ENCODE data around the gene ZNF831. TPM values are rescaled to one million over a fixed set of nuclear protein-coding genes. Genes with fewer than 3 reads are reported as not detected.
A peak's percentile ranks its signal among the peaks of the same experiment; 100 is the strongest.

Gene ZNF831
- polyA plus RNA-seq, 4 donors, result 0.08 to 0.14 (median 0.12) TPM

DNA sequence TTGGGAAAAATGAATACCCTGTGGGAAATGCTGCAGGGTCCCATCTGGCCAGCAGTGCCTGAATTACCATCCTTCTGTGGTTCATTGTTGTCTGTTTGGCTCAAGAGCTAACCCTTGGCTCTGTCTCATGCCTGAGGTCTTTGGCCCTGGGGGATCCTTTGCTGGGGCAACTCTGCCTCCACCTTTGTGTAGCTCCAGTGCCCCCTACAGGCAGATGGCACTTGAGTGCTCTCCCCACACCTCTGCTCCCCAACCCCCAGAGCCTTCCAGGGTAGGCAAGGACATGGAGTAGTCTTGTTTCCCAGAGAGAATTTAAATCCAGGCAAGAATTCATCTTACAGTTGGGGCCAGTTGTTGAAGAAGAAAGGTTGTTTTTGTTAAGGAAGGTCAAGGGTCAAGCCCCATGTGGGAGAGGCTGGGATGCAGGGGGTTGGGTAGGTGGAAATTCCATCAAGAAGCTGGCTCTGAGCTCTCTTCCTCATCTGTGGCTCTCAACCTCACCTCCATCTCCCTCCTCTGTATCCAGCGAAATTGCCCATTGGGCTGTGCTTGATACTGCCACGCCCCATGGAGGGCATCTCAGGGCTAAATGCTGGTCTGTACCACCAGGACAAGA lies 44.2 kb downstream of the ZNF831 start:
- no peak for DNase-seq (ENCODE audit: low read depth in 4 of 4, low spot score in 3 of 4)

DNA sequence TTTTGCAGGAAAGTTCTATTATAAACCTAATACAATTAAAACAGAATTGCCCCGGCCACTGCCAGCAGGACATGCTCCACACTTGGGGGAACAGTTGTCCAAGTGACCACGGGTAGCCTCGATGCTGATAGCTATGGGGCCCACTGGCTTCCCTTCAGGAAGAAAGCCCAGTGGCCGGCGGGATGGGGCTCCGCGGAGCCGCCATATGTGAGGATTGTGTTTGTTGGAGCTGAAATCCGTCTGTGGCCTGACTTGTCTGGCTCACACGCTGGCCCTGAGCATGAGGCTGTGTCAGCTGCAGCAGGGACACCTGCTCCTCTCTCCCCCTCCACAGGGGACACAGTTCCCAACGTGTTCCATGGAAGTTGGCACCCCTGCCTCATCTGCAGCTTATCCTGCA lies 46.6 kb downstream of the ZNF831 start:
- no peak for DNase-seq (ENCODE audit: low read depth in 4 of 4, low spot score in 3 of 4)

DNA sequence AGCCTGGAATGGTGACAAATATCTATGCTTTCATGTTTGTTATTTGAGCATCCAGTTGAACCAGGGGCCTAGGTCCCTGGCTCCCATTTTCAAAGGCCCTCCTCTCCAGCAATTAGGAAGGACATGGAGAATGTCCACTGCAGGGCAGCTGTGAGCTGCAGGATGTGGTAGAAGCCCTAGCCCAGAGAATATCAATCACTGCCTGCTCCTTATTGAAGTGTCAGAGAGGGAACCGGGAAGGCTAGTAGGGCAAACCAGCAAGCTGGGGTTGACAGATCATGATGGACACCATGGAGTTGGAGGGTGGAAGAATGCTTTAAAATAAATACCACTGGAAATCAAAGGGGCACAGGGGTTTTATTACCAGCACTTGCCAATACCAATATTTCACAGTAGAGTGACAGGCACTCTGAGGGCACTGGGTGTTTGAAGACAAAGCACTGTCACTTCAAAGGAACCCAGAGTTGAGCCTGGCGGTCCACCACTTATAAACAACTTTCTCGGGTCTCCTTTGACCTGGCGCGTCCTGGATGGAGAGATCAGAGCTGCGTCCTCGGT lies 47.7 kb downstream of the ZNF831 start:
- no peak for DNase-seq (ENCODE audit: low read depth in 4 of 4, low spot score in 3 of 4)

DNA sequence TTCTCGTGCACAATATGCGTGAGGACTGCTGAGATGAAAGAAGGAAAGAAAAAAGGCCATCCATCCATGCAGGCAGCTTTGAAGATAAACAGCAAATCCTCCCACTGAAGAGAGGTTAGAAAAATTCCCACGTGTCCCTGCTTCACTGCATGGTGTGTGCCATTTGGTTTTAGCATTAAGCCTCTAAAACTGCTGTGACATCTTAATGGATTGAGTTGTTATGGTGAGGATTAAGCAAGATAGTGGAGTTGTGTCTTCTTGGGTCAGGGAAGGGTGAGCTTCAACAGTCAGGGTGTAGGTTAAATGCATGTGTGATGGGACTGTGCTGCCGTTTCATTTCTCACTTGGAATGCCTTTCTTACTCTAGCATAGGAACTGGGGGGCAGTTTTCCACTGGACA lies 50.5 kb downstream of the ZNF831 start:
- DNase-seq (ENCODE audit: low read depth in 4 of 4, low spot score in 3 of 4), result no peak

DNA sequence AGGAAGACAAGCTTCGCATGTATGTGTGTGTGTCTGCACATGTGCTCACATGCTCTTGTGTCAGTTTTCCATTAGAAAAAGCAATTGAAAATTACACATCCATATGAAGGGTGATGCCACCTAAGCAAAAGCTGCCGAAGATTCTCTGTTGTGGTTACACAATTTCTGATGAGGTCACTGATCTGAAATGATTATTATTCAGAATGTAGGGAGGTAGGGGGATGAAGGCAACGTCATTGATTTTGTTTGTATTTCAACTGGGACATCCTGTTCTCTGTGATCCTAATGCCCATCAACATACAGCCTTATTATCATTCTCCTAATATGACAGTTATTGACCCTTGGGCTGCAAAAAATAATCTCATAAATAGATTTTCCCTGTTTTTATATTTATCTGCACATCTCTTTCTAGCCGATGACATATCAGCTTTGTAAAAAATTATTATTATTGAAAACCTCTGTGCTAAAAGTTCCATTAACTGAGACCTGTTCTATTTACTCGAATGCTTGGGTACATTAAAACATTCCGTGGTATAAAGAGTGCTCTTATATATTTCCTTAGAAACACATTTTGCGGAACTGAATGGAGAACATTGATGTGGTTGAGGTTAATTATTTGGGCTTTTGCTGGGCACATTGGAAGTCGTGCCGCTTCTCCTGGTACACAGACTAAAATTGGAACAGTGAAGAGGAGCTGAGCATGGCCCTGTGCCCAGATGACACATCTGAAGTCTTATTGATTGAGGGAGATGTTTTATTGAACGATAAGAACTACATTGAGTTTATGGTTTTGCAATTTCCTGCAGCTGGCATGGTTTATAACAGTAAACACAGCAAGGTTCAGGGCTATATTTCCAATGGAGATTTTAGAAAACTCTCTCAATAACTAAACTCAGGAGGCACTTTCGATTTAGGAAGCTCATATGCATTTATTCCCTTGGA lies 51.3 kb downstream of the ZNF831 start:
- DNase-seq (ENCODE audit: low read depth in 4 of 4, low spot score in 3 of 4), result no peak

DNA sequence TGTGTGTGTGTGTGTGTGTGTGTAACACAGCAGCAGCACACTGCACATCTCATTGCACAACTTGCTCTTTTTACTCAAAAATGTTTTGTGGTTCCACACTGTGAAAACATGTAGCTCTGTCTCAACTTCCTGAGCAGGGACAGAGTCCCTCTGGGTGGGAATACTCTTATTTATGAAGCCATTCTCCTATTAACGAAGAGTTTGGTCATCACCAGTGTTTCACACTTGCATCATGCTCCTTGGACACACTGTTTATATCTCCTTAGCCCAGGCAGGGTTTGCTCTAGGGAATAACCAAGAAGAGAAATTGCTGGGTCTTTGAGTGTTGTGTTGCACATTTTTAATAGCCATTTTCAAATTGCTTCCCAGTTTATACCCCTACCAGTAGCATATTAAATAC lies 53.6 kb downstream of the ZNF831 start:
- DNase-seq (ENCODE audit: low read depth in 4 of 4, low spot score in 3 of 4), result no peak

DNA sequence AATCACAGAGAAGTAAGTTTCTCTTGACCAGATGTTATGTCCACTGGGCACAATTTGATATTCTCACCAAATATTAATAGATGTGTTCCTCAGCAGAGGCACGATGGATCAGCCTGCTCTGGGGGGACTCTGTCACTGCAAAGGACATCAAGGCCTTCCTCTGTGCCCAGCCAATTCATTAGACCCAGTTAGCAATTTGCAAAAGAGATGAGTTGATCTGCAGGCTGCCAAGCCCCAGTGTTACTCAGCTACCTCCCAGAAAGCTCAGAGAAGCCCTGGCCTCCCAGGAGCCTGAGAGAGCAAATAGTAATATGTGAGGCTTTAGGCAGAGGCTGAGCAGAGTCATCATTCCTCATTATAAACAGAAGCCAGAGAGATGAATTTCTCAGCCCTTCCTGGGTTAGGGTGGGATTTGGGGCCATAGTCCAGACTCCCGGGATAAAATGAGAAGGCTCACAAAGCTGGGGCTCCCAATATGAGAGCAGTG lies 54.2 kb downstream of the ZNF831 start:
- no peak for DNase-seq (ENCODE audit: low read depth in 4 of 4, low spot score in 3 of 4)

DNA sequence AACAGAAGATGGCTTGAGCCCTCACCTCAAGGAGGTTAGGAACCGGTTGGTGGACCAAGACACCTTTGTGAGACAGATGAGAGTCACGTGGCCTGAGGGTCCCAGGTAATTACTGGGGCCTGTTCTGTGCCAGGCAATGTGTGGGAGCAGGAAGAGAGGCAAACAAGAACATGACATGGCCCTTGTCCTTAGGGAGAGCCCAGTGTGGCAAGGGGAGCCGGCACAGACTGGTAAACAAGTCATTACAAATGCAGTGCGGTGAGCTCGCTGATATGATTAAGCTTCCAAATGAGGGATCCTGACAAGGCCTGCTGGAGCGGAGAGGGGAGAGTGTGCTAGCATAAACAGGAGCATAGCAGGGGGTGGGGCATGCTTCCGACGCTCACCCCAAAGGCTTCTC lies 55.6 kb downstream of the ZNF831 start:
- DNase-seq (ENCODE audit: low read depth in 4 of 4, low spot score in 3 of 4), result no peak

DNA sequence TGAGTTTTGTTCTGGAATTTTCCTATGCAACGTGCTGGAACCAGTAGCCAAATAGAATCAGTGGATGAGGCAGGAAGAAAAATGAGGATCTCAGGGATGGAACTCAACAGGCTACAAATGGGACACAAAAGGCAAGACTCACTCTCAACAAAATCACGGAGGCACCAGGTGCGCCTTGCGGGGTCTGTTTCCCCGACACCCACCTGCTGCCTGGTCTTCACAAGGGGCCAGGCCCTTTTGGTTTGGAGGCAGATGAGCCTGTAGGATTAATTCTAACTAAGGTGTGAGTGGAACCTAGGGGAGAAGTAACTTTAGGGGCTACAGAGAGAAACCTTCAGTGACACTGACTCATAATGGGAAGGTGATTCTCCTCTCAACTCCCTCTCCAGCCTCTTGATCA lies 56.5 kb downstream of the ZNF831 start:
- no peak for DNase-seq (ENCODE audit: low read depth in 4 of 4, low spot score in 3 of 4)

DNA sequence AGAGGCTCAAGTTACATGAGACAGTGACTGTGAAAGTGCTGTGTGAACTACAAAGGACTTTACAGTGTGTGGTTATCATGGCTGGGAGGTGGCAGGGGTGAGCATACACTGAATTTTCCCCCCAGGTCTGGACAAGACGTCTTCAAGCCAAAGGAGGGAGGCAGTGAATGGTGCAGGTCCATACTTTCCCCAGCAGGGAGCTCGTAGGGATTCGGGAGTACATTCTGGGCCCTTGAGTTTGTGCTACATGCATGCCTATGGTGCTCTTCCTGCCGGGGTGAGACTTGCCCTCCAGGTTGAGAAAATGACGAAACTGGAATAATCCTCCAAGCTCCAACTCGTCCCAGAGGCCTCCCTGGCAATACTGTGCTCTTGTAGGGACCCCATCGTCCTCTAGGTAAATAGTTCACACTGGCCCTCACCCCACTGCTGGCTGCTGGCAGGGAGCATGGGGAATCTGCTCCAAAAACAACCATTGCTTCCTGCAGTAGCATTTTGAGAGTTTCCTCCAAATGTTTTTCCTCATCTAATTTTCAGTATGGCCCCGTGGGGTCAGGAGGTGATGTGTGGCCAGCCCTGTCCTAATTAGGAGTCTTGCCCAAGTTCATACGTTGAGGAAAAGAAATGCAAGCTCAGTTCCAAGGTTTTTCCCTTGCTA lies 57.6 kb downstream of the ZNF831 start:
- DNase-seq (ENCODE audit: low read depth in 4 of 4, low spot score in 3 of 4), result peak in 2 of 4 donors; percentile 16 to 25

DNA sequence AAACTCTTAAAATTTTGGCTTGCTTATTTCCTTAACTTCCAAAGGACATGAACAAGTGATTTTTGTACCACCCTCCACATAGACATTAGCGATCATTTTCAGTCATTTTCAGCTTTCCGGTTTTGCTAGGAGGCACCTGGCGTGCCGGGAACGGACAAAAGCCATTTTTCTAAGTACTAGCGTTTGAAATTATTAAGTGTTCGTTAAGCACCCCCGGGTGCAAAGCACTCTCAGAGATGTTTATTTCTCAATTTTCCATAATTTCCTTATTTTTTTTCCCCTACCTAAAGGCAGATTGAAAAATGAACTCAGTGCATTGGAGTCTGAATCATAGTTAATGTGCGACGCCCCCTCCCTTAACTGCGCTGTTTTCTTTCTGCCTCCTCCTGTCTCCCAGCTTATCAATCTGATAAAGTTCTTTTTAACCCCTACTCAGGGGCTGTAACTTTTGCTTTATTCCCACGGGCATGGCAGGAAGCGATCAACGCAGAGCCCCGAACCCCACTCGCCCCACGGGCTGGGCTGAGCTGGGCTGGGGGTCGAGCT lies 58.2 kb downstream of the ZNF831 start:
- DNase-seq (ENCODE audit: low read depth in 4 of 4, low spot score in 3 of 4), result peak in 1 of 4 donors; percentile 16

DNA sequence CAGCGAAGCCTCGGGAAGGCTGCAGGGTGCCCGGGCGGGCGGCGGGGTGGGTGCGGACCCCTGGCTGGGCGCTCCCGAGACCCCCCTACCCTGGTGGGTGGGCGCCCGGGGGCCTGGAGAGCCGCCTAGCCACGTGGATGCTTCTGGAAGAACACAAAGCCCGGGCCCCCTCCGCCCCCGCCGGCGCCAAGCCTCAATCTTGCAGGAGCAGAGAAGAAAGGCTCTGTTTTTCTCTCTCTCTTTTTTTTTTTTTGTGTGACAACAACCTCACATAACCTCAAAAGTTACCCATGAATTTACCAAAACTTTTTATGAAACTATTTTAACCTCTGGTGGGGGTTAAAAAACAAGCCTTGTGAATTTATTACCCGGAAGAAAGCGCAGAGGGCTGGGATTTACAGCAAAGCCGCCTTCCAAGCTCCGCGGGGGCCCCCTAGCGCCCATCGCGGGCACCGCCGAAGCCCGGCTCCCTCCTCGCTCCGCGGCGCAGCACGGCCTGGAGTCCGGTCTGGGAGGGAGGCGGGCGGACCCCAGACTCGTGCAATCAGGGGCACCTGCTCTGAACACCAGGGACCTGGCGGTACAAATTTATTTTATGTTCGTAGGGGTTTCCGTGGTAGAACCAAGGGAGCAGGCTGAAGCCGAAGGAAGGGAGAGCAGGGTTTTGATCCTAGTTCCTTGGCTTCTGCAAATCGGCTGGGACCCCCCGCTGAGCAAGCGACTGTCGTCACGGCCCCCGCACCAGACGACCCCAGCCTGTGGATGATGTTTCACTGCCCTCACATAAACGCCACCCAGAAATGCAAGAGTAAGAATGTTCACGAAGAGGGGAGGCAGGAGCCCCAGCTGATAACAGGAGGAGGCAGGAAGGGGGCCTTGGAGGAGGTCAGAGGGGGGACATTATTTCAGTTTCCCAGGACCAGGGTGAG lies 58.9 kb downstream of the ZNF831 start:
- peak; percentile 65 to 80 (median 74) for DNase-seq (ENCODE audit: low read depth in 4 of 4, low spot score in 3 of 4)

DNA sequence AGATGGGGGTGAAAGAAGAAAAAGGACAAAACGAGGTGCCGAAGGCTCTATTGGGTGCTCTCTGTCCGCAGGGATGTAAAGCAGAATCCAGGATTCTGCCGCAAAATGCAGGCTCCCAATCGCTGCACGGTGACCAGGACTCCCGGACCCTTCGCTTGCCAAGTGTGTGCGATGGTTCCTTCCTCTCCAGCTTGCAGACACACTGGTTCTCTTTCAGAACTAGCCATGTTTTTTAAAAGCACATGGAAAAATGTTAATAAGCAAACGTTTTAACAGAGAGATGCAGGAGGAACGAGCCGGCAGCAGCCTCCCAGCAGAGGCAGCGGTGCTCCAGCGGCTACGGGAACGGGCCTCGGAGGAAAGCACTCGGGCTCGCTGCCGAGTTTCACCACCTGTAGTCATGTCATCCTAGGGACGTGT lies 59.6 kb downstream of the ZNF831 start:
- DNase-seq (ENCODE audit: low read depth in 4 of 4, low spot score in 3 of 4), result peak in 1 of 4 donors; percentile 12

DNA sequence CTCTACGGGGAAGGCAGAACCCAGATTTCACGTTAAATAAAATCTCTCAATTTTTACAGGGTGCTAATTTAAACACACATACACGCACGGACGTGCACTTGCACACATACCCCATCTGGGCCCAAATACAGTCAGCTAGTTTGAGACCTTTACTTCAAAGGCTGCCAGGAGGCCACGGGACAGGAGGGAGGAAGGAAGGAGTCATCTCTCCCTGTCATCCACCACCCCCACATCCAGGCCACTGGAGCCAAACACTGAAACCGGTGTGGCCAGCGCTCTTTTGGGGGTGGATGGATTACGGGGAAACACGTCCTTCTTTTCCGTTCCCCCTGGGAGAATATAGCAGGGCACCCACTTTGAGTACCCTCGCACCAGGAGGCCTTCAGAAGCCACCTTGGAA lies 60.1 kb downstream of the ZNF831 start:
- DNase-seq (ENCODE audit: low read depth in 4 of 4, low spot score in 3 of 4), result no peak

DNA sequence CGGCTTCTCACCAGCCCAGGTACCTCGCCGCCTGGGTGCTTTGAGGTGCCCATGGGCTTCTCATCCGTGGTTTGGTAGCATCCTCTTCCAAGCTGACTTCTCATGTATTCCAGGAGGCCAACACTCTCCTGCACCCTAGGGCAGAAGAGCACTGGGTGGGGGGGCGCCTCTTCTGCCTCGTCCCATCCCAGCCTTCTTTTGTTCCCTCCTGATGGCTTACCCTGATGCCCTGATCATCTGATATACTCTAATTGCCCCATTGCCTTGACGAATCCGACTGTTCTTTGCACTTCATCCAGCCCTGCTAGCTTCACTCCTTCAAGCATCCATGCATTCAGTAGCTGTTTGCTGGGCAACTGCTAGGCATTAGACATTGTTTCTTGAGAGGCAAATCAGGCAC lies 60.6 kb downstream of the ZNF831 start:
- no peak for DNase-seq (ENCODE audit: low read depth in 4 of 4, low spot score in 3 of 4)

DNA sequence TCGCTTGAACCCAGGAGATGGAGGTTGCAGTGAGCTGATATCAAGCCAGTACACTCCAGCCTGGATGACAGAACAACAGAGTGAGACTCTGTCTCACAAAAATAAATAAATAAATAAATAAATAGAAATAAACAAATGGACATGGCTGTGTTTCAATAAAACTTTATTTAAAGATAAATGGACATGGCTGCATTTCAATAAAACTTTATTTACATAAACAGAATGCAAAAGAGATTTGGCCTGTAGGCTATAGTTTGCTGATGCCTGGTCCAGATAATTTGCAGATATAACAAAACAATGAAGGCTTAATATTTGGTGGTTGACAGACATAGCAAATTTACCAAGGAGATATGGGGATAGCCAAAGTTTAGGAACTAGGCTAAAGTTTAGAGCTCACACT lies 66.8 kb downstream of the ZNF831 start:
- no peak for DNase-seq (ENCODE audit: low read depth in 4 of 4, low spot score in 3 of 4)

DNA sequence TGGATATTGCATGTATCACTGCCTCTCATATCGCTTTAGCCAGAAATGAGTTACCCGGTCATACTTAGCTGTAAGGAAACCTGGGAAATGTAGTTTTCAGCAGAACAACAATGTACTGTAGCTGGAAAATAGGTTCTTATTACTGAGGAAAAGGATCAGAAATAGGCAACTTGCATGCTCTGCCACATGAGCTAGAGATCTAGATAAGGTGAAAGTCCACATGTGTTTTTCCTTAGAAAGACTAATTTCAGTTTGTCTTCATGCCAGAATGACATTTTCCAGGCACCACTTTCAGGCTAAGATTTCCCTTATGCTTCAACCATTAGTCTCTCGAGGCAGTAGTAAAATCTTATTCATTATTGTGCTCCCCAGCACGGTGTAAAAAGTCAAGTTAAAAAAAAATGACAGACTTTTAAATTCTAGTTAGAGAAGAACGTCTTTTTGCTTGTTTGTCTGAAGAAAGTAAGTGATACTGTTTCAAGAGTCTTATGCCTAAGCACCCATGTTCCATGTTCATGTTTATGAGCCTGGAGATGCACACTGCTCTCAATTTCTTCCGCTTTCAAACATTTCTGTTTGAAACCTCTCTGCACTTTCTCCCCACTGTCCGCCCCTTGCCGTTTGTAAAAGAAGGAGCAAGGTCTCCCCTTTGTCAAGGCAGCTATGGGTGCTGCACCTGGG lies 67.6 kb downstream of the ZNF831 start:
- no peak for DNase-seq (ENCODE audit: low read depth in 4 of 4, low spot score in 3 of 4)

DNA sequence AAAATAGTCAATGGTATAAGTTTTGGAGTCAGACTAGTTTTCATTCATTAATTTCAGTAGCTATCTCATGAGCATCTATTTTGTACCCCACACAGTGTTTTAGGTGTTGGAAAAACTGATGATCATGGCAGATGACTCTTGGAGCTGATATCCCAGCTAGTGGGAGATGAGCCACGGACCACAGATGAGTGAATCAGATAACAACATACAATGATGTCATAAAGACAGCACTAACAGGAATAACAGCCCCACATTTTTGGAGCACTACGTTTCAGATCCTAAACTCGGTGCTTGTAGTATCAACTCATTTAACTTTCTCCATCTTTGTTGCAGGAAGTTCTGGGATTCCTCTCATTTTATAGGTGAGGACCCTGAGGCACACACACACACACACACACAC lies 69.0 kb downstream of the ZNF831 start:
- DNase-seq (ENCODE audit: low read depth in 4 of 4, low spot score in 3 of 4), result no peak

DNA sequence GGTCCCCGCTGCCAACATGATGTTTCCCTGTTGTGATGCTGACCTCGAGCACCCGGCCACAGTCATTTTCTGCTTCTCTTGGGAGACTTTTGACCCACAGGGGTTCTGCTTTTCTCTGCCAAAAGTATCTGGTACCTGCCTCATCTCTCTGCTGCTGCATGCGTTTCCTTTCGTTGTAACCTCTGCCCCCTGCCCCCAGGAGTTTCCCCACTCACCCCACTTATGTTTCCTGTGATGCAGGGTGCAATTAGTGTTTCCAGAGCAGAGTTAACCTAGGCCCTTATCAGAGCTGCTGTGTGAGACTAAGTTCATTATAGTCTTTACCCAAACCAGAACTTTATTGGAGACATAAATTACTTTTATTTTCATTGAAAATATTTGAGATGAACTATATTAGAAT lies 71.6 kb downstream of the ZNF831 start:
- no peak for DNase-seq (ENCODE audit: low read depth in 4 of 4, low spot score in 3 of 4)
